Activated CD4-positive, alpha-beta T cell treated with anti-CD3 and anti-CD28 coated beads, Interleukin-10, Interleukin-2, amounts not matched to agents 100 ng/mL and 50 ng/mL, durations not matched to agents 16 hours and 8 hours (primary cell): ENCODE results near the gene HRC.
"Not testable (repeated sequence)": the region's sequence is repeated elsewhere in the genome, so short reads cannot be mapped to it uniquely, and the experiment has no call there.

ENCODE experiments used
- DNase-seq: peaks from one replicate; pipeline ENCODE4 v3.0.0-alpha.2; 2020

Gene HRC

GRCh38 chr19:49160450-49161189 is 5.4 kb upstream of the HRC start:
- no peak for DNase-seq

- peak; percentile 57 for DNase-seq
Measured at GRCh38 chr19:49157445-49158224, 2.4 kb upstream of the HRC start, which contains the start of gene TRPM4. Gene TRPM4, plus strand, starts transcription at chr19:49157792. Its CDS starts 75 bp downstream, at chr19:49157867.

GRCh38 chr19:49155820-49156346 is 687 bp upstream of the HRC start:
- no peak for DNase-seq

- DNase-seq: no peak
Measured at GRCh38 chr19:49154279-49154678, 917 bp downstream of the HRC start.

DNA sequence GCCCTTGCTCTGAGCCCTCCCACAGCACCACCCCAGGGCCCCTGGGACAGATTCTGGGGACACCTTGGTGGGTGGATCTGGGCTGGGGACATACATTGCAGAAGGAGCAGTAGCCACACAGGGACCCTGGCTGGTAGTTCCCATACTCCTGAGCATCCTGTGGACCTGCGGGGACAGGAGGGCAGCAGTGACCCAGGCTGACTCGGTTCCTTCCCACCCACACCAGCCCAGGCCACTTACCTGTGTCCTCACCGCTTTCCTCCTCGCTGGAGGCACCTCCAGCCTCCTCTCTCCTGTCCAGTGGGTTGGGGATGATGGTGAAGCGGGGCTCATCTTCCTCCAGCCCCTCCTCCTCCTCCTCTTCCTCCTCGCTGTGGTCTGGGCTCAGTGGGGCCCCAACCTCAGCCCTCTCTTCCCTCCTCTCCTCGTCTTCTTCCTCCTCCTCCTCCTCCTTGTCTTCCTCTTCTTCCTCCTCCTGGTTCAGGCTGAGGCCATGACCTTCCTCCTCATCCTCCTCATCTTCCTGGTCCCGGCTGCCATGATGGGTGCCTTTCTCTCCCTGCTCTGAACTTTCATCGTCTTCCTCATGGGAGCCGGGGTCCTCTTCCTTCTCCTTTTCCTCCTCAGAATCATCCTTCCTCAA is 1.9 kb downstream of the HRC start:
- DNase-seq: no peak

GRCh38 chr19:49152119-49152550 is 3.1 kb downstream of the HRC start:
- DNase-seq: no peak

DNA sequence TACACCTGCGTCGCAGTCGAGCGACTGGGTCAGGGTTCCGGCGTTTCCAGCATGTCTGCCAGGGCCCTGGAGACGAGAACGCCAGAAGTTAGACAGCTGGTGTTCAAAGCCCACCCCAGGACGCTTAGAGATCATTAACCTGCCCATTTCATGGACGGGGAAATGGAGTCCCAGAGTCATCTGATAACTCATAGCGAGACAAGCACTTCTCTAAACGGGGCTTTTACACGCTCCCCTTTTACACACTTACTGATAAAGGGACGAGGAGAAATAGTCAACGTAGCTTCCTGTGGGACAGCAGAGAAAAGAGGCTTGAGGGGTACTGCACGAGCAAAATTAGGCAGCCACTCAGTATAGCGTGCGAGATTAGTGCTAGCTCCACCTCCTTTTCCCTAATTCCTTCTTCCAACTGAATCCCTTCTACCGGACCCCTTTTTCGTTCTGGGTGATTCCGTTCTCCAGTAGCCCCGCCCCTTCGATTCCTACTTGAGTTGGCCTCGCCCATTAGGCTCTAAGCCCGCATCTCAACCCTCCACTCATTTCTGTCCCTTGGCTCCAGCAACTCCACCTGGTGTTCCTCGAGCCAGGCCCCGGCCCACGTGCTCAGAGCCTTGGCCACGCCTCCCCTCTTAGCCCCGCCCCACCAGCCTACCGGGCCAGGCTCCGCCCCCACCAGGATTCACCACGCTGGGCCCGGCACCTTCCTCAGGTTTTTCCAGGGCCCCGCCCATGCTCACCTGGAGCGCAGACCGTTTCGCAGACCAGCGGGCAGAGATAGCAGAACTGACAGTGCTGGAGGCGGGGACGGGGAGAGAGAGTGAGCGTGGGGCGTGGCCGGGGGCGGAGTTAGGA is 3.7 kb downstream of the HRC start:
- DNase-seq: peak; percentile 30

DNA sequence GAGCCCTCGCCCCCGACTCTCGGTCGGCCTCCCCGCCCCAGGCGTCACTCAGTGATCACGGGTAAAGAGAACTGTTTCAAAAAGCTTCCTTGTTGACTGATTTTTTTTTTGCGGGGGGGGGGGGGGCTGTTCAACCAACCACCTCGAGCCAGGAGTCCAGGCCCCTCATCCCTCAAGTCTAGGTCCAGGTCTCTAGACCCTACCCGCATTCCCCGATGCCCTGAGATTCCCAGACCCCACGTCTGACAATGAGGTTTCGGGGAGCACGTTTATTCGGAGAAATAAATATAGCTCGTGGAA is 4.3 kb downstream of the HRC start:
- DNase-seq: no peak

- peak; percentile 40 for DNase-seq
Measured at GRCh38 chr19:49150106-49150943, 4.9 kb downstream of the HRC start.

DNA sequence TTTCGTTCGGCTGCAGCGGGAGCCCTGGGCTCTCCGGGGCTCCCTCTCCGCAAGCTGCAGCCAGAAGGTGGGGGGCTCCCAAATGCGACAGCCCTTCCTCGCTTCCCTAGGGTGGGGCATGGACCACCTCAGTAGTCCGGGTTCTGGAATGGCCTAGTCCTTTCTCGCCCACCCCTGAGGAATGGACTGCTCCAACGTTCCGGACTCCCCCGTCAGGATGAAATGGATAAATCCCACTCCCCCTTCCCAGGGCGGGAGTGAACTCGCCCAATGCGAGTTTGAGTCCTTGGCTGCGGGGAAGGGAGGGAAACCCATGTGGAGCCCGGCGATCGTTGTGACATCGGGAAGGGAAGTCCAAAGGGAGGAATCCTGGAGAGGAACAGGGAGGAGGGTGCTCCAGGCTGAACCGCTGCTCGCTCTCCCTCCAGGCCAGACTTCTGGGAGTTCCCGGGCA is 5.5 kb downstream of the HRC start:
- no peak for DNase-seq

DNA sequence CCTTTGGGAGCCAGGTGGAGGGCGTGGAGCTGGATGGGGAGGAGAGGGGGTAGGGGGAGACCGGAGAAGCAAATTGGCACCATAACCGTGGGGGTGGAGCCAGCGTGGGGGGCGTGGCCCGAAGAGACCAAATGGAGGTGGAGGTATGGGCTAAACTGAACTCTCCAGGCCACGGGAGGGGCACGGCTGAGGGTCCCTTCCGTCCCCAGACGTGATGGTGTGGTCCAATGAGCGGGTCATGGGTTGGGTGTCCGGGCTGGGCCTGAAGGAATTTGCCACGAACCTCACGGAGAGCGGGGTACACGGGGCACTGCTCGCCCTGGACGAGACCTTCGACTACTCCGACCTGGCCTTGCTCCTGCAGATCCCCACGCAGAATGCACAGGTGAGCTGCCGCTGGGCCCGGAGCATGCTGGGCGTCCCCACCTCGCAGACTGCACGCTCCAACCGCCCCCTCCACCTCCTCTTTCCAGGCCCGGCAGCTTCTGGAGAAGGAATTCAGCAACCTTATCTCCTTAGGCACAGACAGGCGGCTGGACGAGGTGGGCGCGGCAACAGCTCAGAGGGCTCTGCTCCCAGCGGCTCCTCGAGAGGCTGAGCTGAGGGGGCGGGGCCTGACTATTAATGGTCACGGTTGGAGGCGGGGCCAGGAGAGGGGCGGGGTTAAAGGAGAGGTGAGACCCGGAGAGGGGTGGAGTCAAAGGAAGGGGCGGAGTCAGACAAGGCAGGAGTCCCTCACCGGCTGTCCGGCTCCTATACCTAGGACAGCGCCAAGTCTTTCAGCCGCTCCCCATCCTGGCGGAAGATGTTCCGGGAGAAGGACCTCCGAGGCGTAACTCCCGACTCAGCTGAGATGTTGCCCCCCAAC is 6.2 kb downstream of the HRC start:
- peak; percentile 81 for DNase-seq

DNA sequence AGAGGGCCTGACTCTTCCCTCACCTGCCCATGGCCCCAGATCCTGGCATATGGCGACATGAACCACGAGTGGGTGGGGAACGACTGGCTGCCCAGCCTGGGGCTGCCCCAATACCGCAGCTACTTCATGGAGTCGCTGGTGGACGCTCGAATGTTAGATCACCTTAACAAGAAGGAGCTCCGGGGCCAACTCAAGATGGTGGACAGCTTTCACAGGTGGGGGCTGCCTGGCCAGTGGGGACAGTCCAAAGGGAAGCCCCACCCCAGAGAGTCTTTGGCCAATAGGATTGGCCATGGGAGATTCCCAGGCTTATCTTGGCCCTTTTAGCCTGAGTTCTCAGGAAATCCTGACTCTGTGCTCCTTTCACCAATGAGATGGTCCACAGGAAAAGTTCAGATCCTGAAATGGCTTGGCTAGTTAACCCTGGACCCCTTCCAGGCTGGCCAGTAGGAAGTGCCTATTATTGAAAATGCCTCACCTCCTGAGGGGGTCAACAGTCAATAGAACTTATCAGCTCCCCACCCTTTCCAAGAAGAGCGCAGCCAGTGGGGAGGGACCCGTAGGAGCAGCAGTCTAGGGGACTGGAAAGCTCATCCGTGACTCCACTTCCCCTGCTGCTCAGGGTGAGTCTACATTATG is 7.0 kb downstream of the HRC start:
- no peak for DNase-seq

DNA sequence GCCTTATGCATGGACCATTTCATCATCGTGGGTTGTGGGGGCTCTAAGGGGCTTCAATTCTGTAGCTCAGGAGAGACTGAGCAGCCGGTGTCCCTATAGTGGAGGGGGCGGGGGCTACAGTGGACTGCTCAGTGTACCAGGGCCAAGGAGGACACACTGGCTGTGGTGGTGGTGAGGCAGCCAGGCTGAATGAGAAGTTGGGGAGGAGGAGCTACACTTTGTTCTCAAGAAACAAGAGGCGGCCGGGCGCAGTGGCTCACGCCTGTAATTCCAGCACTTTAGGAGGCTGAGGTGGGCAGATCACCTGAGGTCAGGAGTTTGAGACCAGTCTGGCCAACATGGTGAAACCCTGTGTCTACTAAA is 8.8 kb downstream of the HRC start:
- not testable (repeated sequence) for DNase-seq

DNA sequence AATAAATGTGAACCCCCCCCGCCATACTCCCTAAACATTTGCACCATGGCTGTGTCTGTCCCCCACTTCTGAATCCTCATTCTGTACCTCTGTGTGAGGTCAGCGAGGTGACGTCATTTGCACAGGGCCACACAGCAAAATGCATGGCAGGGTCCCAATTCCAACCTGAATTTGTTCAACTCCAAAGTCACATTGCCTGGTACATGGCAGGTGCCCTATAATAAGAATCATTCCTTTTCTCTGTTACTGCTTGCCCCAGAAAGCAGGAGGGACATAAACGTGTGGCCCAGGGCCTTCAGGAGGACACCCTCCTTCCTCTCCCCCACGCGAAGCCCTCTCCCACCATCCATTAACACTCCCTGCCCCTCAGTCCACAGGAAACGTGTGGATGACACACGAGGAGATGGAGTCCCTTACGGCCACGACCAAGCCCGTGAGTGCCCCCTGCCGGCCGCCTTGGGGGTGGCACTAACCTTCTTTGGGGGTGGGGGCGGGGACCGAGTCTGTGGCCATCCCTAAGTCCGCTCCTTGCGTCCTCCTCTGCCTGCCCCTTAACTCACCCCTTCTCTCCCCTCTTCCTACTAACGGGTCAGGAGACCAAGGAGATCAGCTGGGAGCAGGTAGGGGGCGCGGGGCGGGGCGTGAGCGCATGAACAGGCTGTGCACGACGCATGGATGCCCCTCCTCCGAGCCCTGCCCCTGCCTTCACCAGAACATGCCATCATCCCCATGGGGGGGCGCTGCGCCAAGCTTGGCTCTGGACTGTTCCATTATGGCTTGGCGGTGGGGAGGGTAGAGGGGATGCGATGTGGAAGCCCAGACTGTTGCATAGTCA is 9.4 kb downstream of the HRC start:
- peak; percentile 82 for DNase-seq

GRCh38 chr19:49142866-49143335 is 12.3 kb downstream of the HRC start:
- DNase-seq: peak; percentile 79

DNA sequence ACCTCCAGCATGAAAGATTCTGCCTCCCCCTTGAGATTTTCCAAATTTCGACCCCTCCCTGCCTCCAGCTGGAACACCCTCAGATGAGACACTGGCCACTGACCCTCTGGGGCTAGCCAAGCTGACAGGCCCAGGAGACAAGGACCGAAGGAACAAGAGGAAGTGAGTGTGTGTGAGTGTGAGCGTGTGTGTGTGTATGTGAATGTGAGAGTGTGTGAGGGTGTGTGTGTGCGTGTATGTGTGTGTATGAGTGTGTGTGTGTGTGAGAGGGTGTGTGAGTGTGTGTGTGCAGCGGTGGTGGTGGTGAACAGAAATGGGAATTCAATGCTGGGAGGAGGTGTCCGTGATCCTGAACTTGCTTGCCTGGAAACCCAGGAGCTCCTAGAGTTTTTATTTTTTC is 13.8 kb downstream of the HRC start:
- no peak for DNase-seq

DNA sequence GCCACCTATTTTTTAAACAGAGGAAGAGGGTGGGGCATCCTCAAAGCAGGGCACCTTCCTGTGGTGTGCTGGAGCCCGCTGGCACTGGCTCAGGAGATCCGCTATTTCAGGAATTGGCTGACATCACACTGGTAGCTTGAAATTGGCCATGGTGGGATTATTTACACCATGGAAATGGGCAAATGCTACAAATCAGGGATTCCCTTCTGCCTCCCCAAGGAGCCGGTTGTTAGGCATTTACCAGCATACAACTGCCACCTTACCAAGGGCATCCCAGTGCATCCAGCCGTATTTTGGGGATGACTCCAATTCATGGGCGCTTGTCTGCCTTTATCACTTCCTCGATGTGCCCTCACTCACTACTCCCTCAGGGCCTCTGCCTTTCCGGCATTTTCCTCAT is 14.2 kb downstream of the HRC start:
- no peak for DNase-seq

- no peak for DNase-seq
Measured at GRCh38 chr19:49136771-49137171, 18.4 kb downstream of the HRC start.

DNA sequence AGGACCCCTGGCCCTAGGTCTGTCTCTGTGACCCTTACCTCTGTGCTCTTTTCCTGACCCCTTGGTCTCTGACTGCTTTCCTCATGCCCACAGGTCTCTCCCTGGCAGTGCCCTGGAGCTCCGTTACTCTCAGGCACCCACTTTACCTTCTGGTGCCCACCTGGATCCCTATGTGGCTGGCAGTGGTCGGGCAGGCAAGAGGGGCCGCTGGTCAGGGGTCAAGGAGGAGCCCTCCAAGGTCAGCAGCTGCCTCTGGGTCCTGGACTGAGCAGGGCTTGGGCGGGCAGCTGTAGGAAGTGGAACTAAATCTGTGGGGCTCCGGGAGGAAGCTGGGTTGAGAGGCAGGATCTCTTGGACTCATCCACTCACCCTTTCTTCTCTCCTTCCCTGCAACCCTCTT is 19.5 kb downstream of the HRC start:
- DNase-seq: no peak
